HG03097 (cell line): ENCODE results near the gene ZNF827.

Source experiments
- ATAC-seq: cut with Tn5 transposase; IDR thresholded peaks from one replicate; pipeline ENCODE4 v1.9.1; 2021; ENCODE audit not compliant: unreplicated experiment, low FRiP score

Gene ZNF827

GRCh38 chr4:145805490-145805889 lies 133.1 kb downstream of the ZNF827 start:
- ATAC-seq, result no peak

- no peak for ATAC-seq
Measured at GRCh38 chr4:145804116-145804515, 134.5 kb downstream of the ZNF827 start.

GRCh38 chr4:145799223-145799622 lies 139.4 kb downstream of the ZNF827 start:
- ATAC-seq, result no peak

- no peak for ATAC-seq
Measured at GRCh38 chr4:145797278-145797677, 141.3 kb downstream of the ZNF827 start.

- no peak for ATAC-seq
Measured at GRCh38 chr4:145796346-145796745, 142.3 kb downstream of the ZNF827 start.

- no peak for ATAC-seq
Measured at GRCh38 chr4:145795521-145795920, 143.1 kb downstream of the ZNF827 start.

GRCh38 chr4:145792429-145792828 lies 146.2 kb downstream of the ZNF827 start:
- ATAC-seq, result no peak

GRCh38 chr4:145791988-145792387 lies 146.6 kb downstream of the ZNF827 start:
- ATAC-seq, result no peak

GRCh38 chr4:145788755-145789154 lies 149.9 kb downstream of the ZNF827 start:
- no peak for ATAC-seq

GRCh38 chr4:145786830-145787229 lies 151.8 kb downstream of the ZNF827 start:
- no peak for ATAC-seq

GRCh38 chr4:145786261-145786660 lies 152.4 kb downstream of the ZNF827 start:
- ATAC-seq, result no peak

- ATAC-seq, result no peak
Measured at GRCh38 chr4:145785391-145786008, 153.1 kb downstream of the ZNF827 start.

GRCh38 chr4:145784036-145784435 lies 154.6 kb downstream of the ZNF827 start:
- ATAC-seq, result no peak

GRCh38 chr4:145782756-145783155 lies 155.9 kb downstream of the ZNF827 start:
- no peak for ATAC-seq

- ATAC-seq, result no peak
Measured at GRCh38 chr4:145781351-145781750, 157.3 kb downstream of the ZNF827 start.

- ATAC-seq, result no peak
Measured at GRCh38 chr4:145779319-145779801, 159.3 kb downstream of the ZNF827 start.

- no peak for ATAC-seq
Measured at GRCh38 chr4:145776208-145776607, 162.4 kb downstream of the ZNF827 start.

- ATAC-seq, result no peak
Measured at GRCh38 chr4:145775406-145775805, 163.2 kb downstream of the ZNF827 start.

GRCh38 chr4:145774473-145774872 lies 164.2 kb downstream of the ZNF827 start:
- no peak for ATAC-seq

- ATAC-seq, result peak; percentile 81
Measured at GRCh38 chr4:145773581-145774234, 164.9 kb downstream of the ZNF827 start.

- no peak for ATAC-seq
Measured at GRCh38 chr4:145772347-145772746, 166.3 kb downstream of the ZNF827 start.

GRCh38 chr4:145770124-145770523 lies 168.5 kb downstream of the ZNF827 start:
- ATAC-seq, result no peak
